Measurements from ENCODE around the gene CDS2.

GRCh38 chr20:5161536-5162164, 34.8 kb downstream of the CDS2 start:
- TF ChIP-seq CTCF (IDR thresholded peaks at IDR 0.05) = no peak
- no peak for TF ChIP-seq POLR2A (IDR thresholded peaks at IDR 0.05)
